Upper lobe of left lung (tissue), 4 donors: ENCODE data around the gene NUP210.

Source experiments
- CTCF ChIP-seq, 6 experiments: fragments of 450-650 bp in 4 of 6; fragments of 200-600 bp in 2 of 6; sonication (generic) in 2 of 6; IDR thresholded peaks; one replicate each; pipeline ENCODE4 v1.5.1; 2016 to 2019; ENCODE audit warnings: antibody characterized with exemption in 6 of 6
- EP300 ChIP-seq, 4 donors: sonication (generic); formaldehyde crosslinking; IDR thresholded peaks; one replicate each; pipeline ENCODE4 v1.5.1; 2017; ENCODE audit warnings: antibody characterized with exemption in 4 of 4, control low read depth in 2 of 4
- POLR2A ChIP-seq, 4 donors: fragments of 450-650 bp; IDR thresholded peaks; one replicate each; pipeline ENCODE4 v1.5.1; 2016 to 2017; ENCODE audit warnings: antibody characterized with exemption in 4 of 4, mild to moderate bottlenecking in 2 of 4

- TF ChIP-seq POLR2A (IDR thresholded peaks at IDR 0.05) (no peak), CTCF (IDR thresholded peaks at IDR 0.05) (no peak), EP300 (IDR thresholded peaks at IDR 0.05) (no peak)
These were observed 20.2 kb upstream of the NUP210 start for GRCh38 chr3:13440204-13440817.
